ENCODE results near the gene ZNF574.

Gene ZNF574

DNA sequence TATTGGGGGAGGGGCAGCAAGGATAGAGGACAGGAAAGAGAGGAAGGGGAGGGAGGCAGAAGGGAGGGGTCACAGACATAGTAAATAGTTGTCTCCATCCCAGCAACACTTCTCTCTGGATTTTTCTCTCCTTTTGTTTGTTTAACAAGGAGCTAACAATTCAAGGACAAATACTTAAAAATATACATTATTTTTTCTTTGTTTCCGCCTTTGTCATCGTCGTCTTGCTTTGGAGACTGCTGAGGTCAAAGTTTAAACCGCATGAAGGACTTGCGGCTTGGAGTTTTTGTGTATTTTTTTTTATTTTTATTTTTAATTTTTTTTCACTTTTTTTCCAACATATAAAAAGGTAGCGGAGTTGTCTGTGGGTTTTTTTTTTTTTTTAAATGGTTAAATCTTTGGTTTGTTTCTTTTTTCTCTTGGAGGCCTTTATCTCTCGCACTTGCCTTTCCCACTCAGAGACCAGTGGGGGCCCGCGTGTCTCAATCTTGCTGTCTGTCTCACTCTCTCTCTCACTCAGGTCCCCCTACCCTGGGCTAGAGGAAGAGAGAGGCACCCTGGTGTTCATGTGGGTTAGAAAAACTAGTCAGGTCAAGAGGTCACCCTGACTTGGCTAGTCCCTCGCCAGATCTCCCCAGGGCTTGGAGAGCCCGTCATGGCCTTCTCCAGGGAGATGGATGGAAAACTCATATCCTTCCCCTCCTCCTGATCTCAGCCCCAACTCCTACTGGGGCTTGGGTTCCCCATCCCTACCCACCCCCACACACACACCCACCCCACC is 11.0 kb downstream of the ZNF574 start:
- TF ChIP-seq GABPA (IDR thresholded peaks at IDR 0.05; ENCODE audit: low read depth) (no peak), SPI1 (IDR thresholded peaks at IDR 0.05; ENCODE audit: borderline replicate concordance, low read depth) (no peak), POLR2AphosphoS5 (IDR thresholded peaks at IDR 0.05; ENCODE audit: low read depth) (no peak)
- TF ChIP-seq, protein P1, sequence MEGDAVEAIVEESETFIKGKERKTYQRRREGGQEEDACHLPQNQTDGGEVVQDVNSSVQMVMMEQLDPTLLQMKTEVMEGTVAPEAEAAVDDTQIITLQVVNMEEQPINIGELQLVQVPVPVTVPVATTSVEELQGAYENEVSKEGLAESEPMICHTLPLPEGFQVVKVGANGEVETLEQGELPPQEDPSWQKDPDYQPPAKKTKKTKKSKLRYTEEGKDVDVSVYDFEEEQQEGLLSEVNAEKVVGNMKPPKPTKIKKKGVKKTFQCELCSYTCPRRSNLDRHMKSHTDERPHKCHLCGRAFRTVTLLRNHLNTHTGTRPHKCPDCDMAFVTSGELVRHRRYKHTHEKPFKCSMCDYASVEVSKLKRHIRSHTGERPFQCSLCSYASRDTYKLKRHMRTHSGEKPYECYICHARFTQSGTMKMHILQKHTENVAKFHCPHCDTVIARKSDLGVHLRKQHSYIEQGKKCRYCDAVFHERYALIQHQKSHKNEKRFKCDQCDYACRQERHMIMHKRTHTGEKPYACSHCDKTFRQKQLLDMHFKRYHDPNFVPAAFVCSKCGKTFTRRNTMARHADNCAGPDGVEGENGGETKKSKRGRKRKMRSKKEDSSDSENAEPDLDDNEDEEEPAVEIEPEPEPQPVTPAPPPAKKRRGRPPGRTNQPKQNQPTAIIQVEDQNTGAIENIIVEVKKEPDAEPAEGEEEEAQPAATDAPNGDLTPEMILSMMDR (IDR thresholded peaks at IDR 0.05; ENCODE audit: insufficient read depth, low read length): no peak
- TF ChIP-seq, protein P2, sequence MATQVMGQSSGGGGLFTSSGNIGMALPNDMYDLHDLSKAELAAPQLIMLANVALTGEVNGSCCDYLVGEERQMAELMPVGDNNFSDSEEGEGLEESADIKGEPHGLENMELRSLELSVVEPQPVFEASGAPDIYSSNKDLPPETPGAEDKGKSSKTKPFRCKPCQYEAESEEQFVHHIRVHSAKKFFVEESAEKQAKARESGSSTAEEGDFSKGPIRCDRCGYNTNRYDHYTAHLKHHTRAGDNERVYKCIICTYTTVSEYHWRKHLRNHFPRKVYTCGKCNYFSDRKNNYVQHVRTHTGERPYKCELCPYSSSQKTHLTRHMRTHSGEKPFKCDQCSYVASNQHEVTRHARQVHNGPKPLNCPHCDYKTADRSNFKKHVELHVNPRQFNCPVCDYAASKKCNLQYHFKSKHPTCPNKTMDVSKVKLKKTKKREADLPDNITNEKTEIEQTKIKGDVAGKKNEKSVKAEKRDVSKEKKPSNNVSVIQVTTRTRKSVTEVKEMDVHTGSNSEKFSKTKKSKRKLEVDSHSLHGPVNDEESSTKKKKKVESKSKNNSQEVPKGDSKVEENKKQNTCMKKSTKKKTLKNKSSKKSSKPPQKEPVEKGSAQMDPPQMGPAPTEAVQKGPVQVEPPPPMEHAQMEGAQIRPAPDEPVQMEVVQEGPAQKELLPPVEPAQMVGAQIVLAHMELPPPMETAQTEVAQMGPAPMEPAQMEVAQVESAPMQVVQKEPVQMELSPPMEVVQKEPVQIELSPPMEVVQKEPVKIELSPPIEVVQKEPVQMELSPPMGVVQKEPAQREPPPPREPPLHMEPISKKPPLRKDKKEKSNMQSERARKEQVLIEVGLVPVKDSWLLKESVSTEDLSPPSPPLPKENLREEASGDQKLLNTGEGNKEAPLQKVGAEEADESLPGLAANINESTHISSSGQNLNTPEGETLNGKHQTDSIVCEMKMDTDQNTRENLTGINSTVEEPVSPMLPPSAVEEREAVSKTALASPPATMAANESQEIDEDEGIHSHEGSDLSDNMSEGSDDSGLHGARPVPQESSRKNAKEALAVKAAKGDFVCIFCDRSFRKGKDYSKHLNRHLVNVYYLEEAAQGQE (IDR thresholded peaks at IDR 0.05; ENCODE audit: insufficient replicate concordance, low read depth): no peak
- DNase-seq (ENCODE audit: low read depth in 1 of 2, low spot score in 1 of 2): no peak
- no peak overlapping the region for H3K4me3 ChIP-seq (replicated peaks; ENCODE audit: insufficient read depth, low read length)
- no peak overlapping the region for H3K27ac ChIP-seq (replicated peaks)
- no peaks in the 10 kb centered on the region for H3K27me3 ChIP-seq (ENCODE audit: insufficient read depth, poor library complexity, severe bottlenecking)

DNA sequence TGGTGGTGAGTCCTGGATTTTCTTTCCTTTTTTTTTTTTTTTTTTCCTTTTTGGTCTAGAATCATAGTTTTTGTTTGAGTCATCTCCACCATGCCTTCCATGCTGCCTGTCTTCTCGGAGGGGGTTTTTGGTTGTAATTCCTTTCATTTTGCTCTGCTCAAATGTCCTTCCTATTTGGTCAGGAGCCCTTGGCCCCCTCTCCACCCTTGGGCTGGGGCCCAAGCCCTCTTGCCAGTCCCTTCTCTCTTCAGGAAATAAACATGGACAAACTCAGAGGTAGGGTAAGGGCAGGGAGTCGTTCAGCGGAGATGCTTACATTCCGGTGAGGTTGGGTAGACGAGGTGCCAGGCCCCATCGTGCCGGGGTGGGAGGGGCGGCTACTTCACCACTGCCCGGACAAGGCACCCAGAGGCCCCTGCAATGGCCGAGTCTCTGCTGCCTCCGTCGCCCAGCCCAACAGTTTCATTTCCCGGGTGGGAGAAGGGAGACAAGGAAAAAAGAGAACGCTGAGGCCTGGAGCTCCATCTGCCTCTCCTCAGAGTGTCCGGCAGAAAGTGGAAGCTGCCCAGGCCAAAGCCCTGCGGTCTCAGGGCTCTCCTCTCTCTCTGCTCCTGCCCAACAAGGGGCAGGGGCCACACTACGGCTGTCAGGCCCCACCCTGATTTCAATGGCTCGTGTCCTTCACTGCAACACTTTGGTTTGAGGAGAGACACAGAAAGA is 12.7 kb downstream of the ZNF574 start:
- no peak for TF ChIP-seq POLR2AphosphoS5 (IDR thresholded peaks at IDR 0.05; ENCODE audit: low read depth)
- TF ChIP-seq, protein P2 (IDR thresholded peaks at IDR 0.05; ENCODE audit: insufficient replicate concordance, low read depth): no peak
- no peak for TF ChIP-seq SPI1 (IDR thresholded peaks at IDR 0.05; ENCODE audit: borderline replicate concordance, low read depth)
- TF ChIP-seq, protein P1 (IDR thresholded peaks at IDR 0.05; ENCODE audit: insufficient read depth, low read length): no peak
- TF ChIP-seq GABPA (IDR thresholded peaks at IDR 0.05; ENCODE audit: low read depth): no peak

DNA sequence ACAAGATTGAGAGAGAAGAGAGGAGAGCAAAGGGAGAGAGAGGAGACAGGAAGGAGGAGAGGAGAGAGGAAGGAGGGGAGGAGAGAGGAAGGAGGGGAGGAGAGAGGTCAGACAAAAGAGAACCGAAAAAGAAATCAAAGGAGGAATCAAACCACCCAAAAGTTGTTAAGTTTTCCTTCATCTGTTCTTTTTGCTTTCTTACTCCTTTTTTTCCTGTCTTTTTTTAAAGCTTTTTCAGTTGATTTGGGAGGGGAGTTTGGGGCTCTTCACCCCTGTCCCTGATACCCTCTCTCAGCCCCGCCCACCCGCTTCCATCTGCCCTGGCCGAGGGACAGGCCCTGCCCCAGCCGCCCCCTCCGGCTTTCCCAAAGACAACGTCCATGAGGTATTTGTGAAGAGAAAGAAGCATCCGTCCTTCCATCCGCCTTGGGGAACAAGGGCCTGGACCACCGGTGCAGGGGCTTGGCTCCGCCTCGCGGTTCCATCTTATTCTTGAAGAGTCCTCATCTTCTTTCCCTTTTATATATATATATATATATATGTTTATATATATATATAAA is 13.3 kb downstream of the ZNF574 start:
- TF ChIP-seq GABPA (IDR thresholded peaks at IDR 0.05; ENCODE audit: low read depth): no peak
- TF ChIP-seq, protein P1 (IDR thresholded peaks at IDR 0.05; ENCODE audit: insufficient read depth, low read length): no peak
- TF ChIP-seq, protein P2 (IDR thresholded peaks at IDR 0.05; ENCODE audit: insufficient replicate concordance, low read depth): no peak
- no peak for TF ChIP-seq SPI1 (IDR thresholded peaks at IDR 0.05; ENCODE audit: borderline replicate concordance, low read depth)
- TF ChIP-seq POLR2AphosphoS5 (IDR thresholded peaks at IDR 0.05; ENCODE audit: low read depth): no peak
- no peaks in the 10 kb centered on the region for H3K27me3 ChIP-seq (ENCODE audit: insufficient read depth, poor library complexity, severe bottlenecking)
- DNase-seq (ENCODE audit: low read depth in 1 of 2, low spot score in 1 of 2): no peak
- H3K27ac ChIP-seq (replicated peaks): no peak overlapping the region
- no peak overlapping the region for H3K4me3 ChIP-seq (replicated peaks; ENCODE audit: insufficient read depth, low read length)

More for the DNA sequence above, 12.7 kb downstream of the ZNF574 start:
- H3K27ac ChIP-seq (replicated peaks): no peak overlapping the region
- no peak for DNase-seq (ENCODE audit: low read depth in 1 of 2, low spot score in 1 of 2)
- no peak overlapping the region for H3K4me3 ChIP-seq (replicated peaks; ENCODE audit: insufficient read depth, low read length)
- H3K27me3 ChIP-seq (ENCODE audit: insufficient read depth, poor library complexity, severe bottlenecking): no peaks in the 10 kb centered on the region

Measured in HL-60 (cell line).